Astrocyte of the cerebellum (primary cell): Measurements from ENCODE around the gene CBLN1.

Experiments used
- DNase-seq: peaks from one replicate; pipeline ENCODE4 v3.0.0-alpha.2; 2011; ENCODE audit warnings: low read depth
- H3K4me3 ChIP-seq: 2 replicates; pipeline ENCODE4 v1.5.1; 2011; ENCODE audit warnings: mild to moderate bottlenecking, low read depth, low read length, moderate library complexity
- in situ Hi-C: cut with HindIII; loops from 2 replicates; pipeline ENCODE4 v1.10.0; 2017; ENCODE audit warnings: low sequenced_read_pairs
- TF ChIP-seq, protein P1 (sequence below): IDR thresholded peaks from 2 replicates; pipeline ENCODE4 v1.5.1; 2012; ENCODE audit warnings: low read length, low read depth, moderate library complexity, mild to moderate bottlenecking; ENCODE audit errors: missing control alignments

Gene CBLN1

DNA sequence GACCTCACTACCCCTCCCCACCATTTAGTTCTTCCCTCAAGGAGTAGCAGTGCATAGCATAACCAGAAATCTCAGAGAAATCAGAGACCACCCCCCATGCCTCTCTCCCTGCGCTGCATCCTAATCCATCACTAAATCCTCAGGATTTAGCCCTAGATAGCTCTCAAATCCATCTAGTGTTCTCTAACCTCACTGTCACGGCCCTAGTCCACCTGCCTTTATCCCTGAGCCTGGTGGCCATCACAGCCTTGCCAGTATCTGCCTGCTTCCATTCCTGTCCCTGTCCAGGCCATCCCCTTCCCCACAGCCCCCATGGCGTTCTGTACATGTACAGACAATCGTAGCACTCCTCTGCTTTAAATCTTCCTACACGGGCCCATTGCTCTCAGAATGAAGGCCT, 19.1 kb downstream of the CBLN1 start:
- no peak for DNase-seq
- in situ Hi-C loops: no loop called here
- H3K4me3 ChIP-seq: no peak overlapping the region
- TF ChIP-seq, protein P1, sequence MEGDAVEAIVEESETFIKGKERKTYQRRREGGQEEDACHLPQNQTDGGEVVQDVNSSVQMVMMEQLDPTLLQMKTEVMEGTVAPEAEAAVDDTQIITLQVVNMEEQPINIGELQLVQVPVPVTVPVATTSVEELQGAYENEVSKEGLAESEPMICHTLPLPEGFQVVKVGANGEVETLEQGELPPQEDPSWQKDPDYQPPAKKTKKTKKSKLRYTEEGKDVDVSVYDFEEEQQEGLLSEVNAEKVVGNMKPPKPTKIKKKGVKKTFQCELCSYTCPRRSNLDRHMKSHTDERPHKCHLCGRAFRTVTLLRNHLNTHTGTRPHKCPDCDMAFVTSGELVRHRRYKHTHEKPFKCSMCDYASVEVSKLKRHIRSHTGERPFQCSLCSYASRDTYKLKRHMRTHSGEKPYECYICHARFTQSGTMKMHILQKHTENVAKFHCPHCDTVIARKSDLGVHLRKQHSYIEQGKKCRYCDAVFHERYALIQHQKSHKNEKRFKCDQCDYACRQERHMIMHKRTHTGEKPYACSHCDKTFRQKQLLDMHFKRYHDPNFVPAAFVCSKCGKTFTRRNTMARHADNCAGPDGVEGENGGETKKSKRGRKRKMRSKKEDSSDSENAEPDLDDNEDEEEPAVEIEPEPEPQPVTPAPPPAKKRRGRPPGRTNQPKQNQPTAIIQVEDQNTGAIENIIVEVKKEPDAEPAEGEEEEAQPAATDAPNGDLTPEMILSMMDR: no peak

DNA sequence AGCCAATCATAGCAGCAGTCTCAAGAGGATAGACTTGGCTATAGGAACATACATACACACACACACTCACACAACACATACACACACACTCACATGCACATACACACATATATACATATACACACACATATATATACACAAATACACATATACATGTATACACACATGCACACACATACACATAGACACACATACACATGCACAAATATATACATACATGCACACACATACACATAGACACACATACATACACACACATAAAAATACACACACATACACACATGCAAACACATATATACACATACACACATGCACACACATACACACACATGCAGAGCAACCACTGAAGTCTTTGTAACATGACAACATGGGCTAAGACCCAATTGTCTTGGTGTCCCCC, 19.7 kb downstream of the CBLN1 start:
- TF ChIP-seq, protein P1: no peak
- in situ Hi-C loops: no loop called here
- DNase-seq: no peak
- no peak overlapping the region for H3K4me3 ChIP-seq

DNA sequence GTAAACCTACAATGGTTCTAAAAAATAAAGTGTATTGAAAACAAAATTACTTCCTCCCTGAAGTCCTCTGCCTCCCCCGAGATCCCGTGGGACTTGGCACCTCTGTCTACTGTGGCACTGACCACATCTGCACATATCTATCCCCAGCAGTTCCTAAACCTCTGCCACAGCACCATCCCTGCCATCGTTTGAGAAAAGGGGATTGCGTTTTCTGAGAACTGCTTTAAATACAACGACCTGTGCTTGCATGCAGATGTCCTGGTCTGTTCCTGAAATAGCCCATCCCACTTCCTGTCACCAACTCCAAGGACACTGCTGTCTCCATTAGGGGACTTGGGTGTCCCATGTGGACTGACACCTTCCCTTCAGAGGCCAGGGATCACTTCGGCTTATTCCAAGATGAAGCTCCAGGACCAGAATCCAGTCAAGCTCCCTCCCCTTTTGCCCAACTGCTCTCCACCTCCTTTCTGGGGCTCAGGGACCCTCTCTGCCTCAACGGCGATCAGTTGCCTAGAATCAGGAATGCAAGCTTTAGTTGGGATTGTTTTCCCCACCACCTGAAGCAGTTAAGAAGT, 20.6 kb downstream of the CBLN1 start:
- TF ChIP-seq, protein P1: no peak
- in situ Hi-C loops: no loop called here
- H3K4me3 ChIP-seq: no peak overlapping the region
- DNase-seq: no peak

DNA sequence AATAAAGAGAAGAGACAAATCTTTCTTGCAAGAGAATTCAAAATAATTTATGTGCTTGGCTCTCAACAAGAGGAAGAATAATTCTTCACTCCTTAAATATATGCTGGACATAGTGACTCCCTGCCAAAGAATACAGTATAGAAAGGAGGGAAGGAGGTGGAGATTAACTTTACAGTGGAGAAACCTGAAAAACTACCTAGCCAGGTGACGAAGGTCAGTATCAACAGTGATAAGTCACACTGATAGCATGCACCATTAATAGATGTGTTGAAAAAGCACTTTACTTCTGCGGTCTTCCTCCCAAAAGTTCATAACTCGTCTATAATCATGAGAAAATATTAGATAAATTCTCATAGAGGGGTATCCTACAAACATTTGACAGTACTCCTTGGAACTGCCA, 21.4 kb downstream of the CBLN1 start:
- TF ChIP-seq, protein P1: no peak
- H3K4me3 ChIP-seq: no peak overlapping the region
- in situ Hi-C loops: no loop called here
- no peak for DNase-seq

DNA sequence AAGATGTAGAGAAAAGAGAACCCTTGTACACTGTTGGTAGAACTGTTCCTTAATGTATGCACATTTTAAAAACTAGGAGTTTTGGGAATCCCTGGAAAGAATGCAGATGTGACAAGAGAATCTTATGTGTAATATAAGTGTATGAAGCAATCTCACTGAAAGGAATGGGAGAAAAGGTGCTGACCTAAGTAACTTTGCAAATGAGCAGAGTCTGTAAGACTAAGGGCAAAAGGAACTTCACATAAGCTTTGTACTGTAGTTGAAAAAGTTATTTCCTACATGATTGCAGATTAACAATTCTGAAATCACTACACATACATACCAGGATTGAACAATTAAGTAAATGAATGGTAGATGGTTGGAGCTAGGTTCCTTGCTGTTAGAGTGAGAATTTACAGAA, 22.3 kb downstream of the CBLN1 start:
- in situ Hi-C loops: no loop called here
- TF ChIP-seq, protein P1: no peak
- no peak for DNase-seq
- no peak overlapping the region for H3K4me3 ChIP-seq

DNA sequence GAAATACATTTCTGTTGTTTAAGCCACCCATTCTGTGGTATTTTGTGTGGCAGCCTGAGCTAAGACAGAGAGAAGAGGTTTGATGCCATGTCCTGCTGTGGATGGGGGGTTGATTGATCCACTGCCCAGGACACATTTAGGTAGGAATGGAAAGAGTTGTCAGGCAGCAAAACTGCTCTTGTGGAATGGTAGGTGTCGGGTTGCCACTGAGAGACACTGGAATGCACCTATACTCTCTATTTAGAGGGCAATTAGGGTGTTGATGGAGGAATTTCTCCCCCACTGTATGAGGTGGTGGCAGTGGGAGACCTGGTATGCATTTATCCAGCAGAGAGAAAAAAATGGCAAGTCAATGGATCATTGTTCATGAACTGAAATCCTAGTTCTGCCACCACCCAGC, 30.9 kb downstream of the CBLN1 start:
- TF ChIP-seq, protein P1: no peak
- H3K4me3 ChIP-seq: no peak overlapping the region
- in situ Hi-C loops: no loop called here
- no peak for DNase-seq

DNA sequence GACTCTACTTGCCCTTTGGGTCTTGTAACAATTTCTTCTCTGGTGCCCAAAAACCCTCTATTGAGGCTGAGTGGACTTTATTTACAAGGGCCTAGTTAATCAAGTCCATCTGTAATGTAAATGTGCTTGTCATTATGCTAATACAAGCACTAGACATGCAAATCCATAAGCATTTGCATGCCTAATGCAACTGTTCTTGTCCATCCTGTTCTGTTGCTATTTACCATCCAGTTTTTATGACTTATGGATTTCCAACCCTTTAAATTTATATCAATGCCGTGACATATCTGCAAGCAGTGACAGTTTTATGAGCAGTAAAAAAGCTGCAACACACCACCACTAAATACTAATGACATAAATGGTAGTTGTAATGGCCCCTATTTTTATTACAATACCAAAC, 33.4 kb downstream of the CBLN1 start:
- in situ Hi-C loops: no loop called here
- DNase-seq: no peak
- TF ChIP-seq, protein P1: no peak
- H3K4me3 ChIP-seq: no peak overlapping the region
